NCI-H146 treated with DMSO at 0.1 percent for 48 hours (cell line): ENCODE results near the gene MARCKS.
A peak's percentile ranks its signal among the peaks of the same experiment; 100 is the strongest.

Source experiments
- DNase-seq: peaks from one replicate; lab custom pipeline; 2025; ENCODE audit not compliant: unreplicated experiment; lab: John Stamatoyannopoulos, UW

Gene MARCKS, protein sequence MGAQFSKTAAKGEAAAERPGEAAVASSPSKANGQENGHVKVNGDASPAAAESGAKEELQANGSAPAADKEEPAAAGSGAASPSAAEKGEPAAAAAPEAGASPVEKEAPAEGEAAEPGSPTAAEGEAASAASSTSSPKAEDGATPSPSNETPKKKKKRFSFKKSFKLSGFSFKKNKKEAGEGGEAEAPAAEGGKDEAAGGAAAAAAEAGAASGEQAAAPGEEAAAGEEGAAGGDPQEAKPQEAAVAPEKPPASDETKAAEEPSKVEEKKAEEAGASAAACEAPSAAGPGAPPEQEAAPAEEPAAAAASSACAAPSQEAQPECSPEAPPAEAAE

GRCh38 chr6:113856625-113857555, at the start of gene MARCKS:
MARCKS (plus strand) TSS chr6:113857345; CDS start chr6:113857746, 401 bp downstream.
- DNase-seq, result peak; percentile 96

- no peak for DNase-seq
Observed at GRCh38 chr6:113809826-113810225, 47.3 kb upstream of the MARCKS start.

GRCh38 chr6:113813142-113813541, 44.0 kb upstream of the MARCKS start:
- DNase-seq, result no peak

DNA sequence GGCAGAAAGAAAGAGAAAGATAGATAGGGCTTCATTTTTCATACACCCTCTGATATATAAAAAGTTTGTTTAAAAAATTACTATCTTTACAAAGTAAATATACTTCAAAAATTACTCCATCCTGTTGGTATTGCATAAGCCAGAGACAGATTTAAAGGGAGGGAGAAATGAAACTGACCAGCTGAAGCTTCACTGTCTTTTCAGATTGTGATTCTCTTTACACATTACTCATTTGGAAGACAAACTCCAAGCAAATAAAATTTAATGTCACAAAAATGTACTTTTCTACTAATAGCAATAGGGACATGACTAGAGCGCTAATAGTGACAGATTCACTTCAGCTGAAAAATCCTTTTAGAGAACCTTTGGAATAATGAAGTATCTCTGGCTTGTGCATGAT, 38.6 kb upstream of the MARCKS start:
- DNase-seq, result no peak

DNA sequence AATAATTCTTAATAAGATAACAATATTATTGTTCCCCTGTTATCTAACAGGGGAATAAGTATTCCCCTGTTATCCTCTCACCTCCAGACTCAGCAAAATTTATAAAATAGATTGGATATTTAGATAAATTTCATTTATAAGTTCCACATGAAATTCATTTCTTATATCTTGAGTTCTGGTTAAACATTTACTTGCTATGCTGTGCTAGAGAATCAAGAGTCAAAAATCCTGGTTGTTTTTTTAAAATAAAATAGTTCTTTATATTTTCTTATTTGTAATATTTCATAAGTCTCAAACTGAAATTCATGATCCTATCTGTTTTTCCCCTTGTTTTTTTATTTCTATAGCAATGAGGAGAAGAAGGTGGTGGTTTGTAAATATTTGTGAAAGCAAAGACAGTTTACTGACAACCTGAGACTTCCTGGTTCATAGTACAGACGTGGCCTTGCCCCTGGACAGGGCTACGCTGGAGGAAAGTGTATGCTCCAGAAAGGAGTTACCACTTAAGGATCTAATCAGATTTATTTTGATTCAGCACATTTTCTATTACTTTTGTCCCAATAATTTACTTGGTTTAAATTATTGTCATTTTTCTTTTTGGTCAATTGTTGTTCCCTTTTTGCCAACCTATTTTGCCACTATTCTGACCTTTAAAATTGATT, 37.8 kb upstream of the MARCKS start:
- no peak for DNase-seq

- no peak for DNase-seq
Observed at GRCh38 chr6:113820761-113821160, 36.4 kb upstream of the MARCKS start.

- DNase-seq, result no peak
Observed at GRCh38 chr6:113821445-113821844, 35.7 kb upstream of the MARCKS start.

DNA sequence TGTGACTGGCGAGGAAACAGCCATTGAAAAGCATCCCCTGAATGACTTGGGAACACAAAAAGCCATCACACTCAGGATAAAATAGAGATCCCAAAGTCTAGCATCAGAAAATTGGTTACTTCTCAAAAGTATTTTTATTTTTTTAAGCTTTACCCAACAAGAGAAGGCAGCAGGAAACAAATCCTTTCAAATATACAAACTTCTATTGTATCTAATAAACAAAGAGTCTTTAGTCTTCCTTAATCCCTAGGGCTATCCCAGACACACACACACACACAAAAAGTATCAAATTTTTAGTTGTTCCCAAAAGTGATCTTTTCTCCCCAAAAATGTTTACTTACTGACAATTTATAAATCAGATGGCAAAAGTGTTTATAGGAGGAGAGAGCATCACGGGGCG, 33.2 kb upstream of the MARCKS start:
- no peak for DNase-seq

DNA sequence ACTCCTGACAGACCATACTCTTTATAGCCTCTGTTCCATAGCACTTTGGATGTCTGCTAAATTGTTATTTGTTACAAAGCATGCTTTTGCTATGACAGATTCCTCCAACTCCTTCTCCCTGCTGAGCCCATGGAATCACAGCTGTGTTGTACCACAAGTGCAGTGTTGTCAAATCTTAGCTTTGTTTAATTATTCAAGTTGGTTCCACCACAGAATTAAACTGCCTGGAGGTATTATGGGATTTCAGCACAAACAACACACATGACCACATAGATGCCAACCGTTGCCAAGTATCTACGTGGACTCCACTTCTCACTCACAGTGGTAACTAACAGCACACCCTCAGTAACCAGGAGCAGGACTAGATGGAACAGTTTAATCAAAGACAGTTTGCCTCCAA, 32.7 kb upstream of the MARCKS start:
- no peak for DNase-seq

- no peak for DNase-seq
Observed at GRCh38 chr6:113824866-113825265, 32.3 kb upstream of the MARCKS start.

DNA sequence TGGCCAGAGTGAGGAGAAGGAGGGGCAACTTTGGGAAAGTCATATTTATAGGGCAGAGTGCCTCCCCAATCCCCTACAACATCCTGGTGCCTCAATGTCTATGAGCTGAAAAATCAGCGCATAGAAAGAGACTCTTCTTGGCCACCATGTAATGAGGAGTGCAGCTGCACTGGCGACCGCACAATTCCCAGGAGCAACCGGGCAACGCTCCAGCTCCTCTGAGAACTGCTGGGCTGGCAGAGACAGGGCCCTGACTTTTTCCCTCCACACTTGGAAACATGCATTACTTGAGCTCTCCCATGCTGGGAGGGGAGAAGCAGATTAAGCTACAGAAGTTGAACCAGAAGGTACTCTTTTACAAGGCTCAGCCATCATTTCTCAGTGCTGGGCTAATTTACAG, 31.4 kb upstream of the MARCKS start:
- DNase-seq, result no peak

DNA sequence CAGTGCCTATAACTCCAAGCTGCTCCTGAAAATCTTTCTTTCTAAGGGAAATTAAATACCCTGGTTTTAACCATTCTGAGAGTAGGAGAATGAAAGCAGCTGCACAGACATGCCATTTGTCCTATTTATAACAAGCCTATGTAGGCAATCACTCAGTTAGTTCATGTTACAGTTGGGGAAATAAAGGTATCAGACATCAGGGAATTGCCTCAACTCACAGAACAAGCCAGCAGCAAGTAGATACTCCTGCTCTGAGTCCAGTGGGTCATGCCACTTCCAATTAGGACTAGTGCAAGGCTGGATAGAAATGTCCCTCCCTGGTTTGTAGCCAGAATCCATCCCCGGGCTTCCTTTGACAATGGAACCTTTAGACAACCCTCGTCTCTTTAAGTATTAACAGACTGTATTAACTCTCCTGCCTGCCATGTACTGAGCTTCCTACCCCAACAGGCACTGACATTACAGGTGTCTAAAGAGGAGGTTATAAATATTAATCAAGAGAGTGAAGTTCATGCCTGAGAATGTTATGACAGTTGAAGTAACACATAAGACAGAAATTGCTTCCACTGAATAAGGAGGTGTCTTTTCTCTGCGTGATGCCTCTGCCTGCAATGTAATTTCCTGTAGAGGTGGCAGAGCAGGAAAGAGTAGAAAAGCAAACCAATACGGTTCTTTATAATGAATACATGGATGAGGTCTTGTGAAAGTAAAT, 28.0 kb upstream of the MARCKS start:
- DNase-seq, result no peak

DNA sequence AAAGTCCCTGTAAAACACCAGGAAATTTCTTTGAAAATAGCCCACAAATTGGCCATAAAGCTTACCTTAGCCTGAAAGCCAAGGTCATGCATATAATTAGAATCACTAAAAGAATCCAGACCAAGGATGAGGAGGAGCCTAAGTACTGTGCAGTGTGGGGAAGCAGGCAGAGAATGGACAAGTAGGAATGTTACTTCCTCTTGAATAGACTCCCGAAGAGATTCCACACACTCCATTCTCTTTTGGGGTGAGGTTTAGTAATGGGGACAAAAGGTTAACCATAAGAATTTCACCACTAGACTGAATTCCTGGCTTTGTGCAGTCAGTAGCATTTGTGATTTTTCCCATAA, 27.5 kb upstream of the MARCKS start:
- no peak for DNase-seq

DNA sequence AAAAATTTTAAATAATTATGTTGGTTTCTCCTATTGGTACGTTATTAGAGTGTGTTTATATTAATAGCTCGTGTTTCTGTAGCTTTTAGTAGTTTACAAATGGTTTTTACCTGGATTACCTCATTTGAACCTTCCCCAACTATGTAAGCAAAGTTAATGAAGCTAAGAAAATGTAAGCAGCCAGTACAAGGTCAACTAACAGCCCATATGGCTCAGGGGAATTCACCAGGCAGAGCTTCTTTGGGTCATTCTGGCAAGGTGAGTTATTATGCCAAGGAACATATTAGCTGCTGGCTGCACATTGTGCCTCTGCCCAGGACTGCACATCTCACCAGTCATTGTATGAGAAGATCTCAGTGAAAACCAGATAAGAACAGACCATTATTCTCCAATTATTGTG, 27.0 kb upstream of the MARCKS start:
- no peak for DNase-seq

- DNase-seq, result no peak
Observed at GRCh38 chr6:113833537-113833936, 23.6 kb upstream of the MARCKS start.

DNA sequence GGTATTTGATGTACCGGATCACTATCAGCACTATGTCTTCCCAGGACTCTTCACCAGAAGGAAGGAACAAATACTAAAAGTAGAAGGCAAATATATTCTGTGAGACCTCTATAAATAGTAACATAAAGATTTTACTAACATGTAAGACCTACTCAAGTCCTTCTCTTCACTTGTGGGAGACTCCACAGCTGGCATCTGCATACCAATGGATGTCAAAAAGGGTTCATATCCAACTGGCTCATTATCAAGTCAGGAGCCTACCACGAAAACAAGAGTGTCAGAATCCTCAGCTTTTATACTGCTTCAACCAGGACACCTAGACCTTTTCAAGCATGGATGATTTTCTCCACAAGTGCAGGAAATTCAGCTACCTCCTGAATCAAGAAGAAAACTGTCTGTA, 20.0 kb upstream of the MARCKS start:
- DNase-seq, result no peak

DNA sequence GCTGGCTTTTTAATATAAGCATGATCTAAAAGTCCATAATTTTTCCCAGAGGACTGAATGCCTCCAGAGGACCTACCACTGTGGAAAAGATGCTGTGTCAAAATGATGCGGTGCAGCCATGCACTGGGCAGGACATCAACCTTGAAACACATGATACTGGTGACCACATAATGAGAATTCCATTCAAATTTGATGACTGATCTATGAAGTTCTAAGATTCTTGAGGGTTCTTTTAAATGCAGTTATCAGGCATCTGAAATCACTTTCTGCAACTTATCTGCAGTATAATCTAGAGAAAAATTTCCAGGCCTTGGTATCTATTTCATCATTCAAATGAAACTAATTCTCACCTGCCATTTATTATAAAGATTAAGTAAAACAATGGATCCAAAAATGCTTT, 15.0 kb upstream of the MARCKS start:
- DNase-seq, result no peak

GRCh38 chr6:113843500-113844073, 13.6 kb upstream of the MARCKS start:
- no peak for DNase-seq

DNA sequence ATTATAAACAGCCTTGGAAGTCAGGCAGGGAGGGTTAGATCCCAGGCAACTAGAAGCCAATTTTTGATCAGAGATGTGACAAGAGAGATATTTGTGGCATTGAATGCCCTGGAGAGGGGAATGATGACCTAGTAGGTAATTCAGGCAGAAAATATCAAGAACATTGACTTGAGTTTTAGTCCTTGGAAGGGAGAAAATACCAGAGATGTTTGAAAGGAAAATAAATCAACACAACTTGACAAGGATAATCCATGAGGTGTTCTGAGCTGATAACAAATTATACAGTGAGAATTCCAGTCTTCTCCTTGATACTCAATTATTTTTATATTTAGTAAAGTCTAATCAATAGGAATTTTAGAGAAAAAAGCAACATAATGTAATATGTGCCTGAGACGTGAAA, 10.6 kb upstream of the MARCKS start:
- DNase-seq, result no peak

DNA sequence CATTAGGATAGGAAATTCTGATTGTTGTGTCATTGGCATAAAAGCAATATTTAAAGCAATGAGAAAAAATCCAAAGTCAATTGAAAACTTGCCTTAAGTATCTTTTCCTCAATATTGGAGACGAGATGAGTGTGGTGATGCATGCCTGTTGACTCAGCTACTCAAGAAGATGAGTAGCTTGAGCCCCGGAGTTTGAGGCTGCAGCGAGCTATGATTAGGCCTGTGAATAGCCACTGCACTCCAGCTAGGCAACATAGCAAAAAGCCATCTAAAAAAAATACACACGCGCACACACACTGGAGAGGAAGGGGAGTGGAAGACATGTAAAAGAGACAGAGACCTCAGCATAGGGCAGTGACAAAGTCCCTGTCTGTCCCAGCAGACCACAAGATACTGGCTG, 9.7 kb upstream of the MARCKS start:
- no peak for DNase-seq

- no peak for DNase-seq
Observed at GRCh38 chr6:113848280-113848679, 8.9 kb upstream of the MARCKS start.
